Coronary artery (tissue), 2 donors: ENCODE results near the gene LIPG.
"Not testable (repeated sequence)": the region's sequence is repeated elsewhere in the genome, so short reads cannot be mapped to it uniquely, and the experiment has no call there.

Experiments used
- DNase-seq: peaks from one replicate; pipeline ENCODE4 v3.0.0-alpha.2; 2017; ENCODE audit warnings: low spot score
- H3K27ac ChIP-seq, 2 donors: fragments of 200-600 bp; sonication (generic); one replicate each; pipeline ENCODE4 v1.5.1; 2016 to 2019
- H3K4me3 ChIP-seq: fragments of 200-600 bp; sonication (generic); 2 replicates; pipeline ENCODE4 v1.5.1; 2016; ENCODE audit warnings: mild to moderate bottlenecking, moderate library complexity
- TF ChIP-seq, protein P1 (sequence below): fragments of 200-600 bp; sonication (generic); IDR thresholded peaks from one replicate; pipeline ENCODE4 v1.5.1; 2019; ENCODE audit warnings: antibody characterized with exemption

Gene LIPG

GRCh38 chr18:49561289-49562193 lies at the start of gene LIPG:
Gene LIPG, plus strand, starts transcription at chr18:49562057. Its CDS starts 252 bp downstream, at chr18:49562309.
- Histone ChIP-seq H3K4me3 (peak within 1 kb of the TSS; percentile 71), H3K27ac (no peak within 1 kb of the TSS)
- DNase-seq, result no peak
- TF ChIP-seq, protein P1, sequence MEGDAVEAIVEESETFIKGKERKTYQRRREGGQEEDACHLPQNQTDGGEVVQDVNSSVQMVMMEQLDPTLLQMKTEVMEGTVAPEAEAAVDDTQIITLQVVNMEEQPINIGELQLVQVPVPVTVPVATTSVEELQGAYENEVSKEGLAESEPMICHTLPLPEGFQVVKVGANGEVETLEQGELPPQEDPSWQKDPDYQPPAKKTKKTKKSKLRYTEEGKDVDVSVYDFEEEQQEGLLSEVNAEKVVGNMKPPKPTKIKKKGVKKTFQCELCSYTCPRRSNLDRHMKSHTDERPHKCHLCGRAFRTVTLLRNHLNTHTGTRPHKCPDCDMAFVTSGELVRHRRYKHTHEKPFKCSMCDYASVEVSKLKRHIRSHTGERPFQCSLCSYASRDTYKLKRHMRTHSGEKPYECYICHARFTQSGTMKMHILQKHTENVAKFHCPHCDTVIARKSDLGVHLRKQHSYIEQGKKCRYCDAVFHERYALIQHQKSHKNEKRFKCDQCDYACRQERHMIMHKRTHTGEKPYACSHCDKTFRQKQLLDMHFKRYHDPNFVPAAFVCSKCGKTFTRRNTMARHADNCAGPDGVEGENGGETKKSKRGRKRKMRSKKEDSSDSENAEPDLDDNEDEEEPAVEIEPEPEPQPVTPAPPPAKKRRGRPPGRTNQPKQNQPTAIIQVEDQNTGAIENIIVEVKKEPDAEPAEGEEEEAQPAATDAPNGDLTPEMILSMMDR, result no peak

- H3K4me3 ChIP-seq, H3K27ac ChIP-seq, DNase-seq: not testable (repeated sequence)
Measured at GRCh38 chr18:49512876-49513275, 49.0 kb upstream of the LIPG start.

DNA sequence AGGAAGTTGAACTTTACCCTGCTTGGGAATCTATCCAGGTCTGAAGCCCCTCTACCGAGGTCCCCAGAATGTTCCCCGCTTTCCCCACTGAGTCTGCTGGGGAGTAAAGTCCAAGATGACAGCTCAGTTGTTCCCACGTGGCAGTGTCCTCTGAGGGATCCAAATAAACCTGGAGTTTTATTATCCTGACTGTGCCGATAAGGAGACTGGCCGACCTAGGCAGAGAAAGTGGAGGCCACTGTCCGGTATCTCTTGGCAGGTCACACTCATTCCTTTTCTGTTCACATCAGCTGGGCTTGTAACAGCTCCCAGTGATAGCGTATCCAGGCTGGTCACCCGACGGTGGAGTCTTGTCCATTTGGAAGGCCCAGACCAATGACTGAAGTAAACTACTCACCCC lies 47.3 kb upstream of the LIPG start:
- TF ChIP-seq, protein P1, result no peak
- Histone ChIP-seq H3K27ac (no peak overlapping the region), H3K4me3 (no peak overlapping the region)
- DNase-seq, result no peak

DNA sequence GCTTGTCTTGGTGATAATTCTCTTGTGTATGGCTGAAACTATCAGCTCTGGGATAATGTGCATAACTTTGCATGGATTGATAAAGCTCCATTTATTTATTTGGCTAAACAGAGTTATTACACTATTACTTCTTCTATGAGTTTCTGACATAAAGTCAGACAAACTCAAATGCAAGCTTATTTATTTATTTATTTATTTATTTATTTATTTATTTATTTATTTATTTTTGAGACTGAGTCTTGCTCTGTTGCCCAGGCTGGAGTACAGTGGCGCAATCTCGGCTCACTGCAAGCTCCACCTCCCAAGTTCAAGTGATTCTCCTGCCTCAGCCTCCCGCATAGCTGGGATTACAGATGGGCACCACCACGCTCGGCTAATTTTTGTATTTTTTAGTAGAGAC lies 46.9 kb upstream of the LIPG start:
- not testable (repeated sequence) for DNase-seq, H3K4me3 ChIP-seq, H3K27ac ChIP-seq

DNA sequence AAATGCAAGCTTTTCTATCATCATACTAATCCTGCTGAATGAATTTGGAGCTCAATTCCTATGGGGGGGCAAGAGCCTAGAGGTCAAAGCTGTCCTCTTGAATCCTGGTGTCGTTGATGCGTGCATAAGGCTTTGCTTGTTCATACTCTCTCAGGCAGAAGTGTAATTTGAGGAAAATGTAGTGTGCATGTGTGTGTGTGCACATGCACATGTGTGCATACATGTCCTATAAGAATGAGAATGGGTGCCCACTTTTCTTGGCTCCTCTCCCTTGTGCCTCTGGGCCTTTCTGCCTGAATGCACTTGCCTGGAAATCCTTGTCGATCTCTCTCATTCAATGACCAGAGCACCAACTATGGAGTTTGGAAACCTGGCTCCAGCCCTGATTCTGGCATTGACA lies 46.3 kb upstream of the LIPG start:
- no peak for DNase-seq
- H3K27ac ChIP-seq, result no peak overlapping the region
- TF ChIP-seq, protein P1, result no peak
- no peak overlapping the region for H3K4me3 ChIP-seq

GRCh38 chr18:49517483-49517882 lies 44.4 kb upstream of the LIPG start:
- Histone ChIP-seq H3K4me3 (no peak overlapping the region), H3K27ac (no peak overlapping the region)
- TF ChIP-seq, protein P1, result no peak
- no peak for DNase-seq

GRCh38 chr18:49519101-49519971 lies 42.5 kb upstream of the LIPG start:
- DNase-seq, result no peak
- TF ChIP-seq, protein P1, result no peak
- no peak overlapping the region for H3K4me3 ChIP-seq
- no peak overlapping the region for H3K27ac ChIP-seq
